Fibroblast of skin of right biceps (primary cell): Measurements from ENCODE around the gene NPAS3.

Experiments used
- DNase-seq: peaks from one replicate; pipeline ENCODE4 v3.0.0-alpha.2; 2013

Gene NPAS3

DNA sequence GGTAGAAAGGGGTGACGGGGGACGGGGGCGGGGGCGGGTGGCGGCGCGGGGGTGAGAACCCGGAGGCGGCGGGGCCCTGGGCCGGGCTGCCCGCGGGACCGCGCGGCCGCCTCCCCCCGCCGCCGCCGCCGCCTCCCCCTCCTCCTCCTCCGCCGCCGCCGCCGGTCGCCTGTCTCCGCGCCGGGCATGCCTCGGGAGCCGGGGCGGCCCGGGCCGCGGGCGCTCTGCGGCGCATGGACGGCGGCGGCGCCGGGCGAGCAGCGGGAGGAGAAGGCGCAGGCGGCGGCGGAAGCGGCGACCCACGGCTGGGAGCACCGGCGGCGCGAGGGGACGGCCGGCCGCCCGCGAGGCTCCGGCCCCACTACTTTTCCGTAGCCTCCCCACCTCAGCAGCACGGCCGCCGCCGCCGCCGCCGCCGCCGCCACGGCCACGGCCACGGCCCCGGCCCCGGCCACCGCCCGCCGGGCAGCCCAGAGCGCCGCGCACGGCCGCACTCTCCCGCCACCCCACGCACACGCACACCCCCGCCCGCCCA lies at the start of gene NPAS3:
Gene NPAS3 (plus strand): TSS at position 161 of the 535 bp plus-strand sequence.
- DNase-seq = peak; percentile 26

DNA sequence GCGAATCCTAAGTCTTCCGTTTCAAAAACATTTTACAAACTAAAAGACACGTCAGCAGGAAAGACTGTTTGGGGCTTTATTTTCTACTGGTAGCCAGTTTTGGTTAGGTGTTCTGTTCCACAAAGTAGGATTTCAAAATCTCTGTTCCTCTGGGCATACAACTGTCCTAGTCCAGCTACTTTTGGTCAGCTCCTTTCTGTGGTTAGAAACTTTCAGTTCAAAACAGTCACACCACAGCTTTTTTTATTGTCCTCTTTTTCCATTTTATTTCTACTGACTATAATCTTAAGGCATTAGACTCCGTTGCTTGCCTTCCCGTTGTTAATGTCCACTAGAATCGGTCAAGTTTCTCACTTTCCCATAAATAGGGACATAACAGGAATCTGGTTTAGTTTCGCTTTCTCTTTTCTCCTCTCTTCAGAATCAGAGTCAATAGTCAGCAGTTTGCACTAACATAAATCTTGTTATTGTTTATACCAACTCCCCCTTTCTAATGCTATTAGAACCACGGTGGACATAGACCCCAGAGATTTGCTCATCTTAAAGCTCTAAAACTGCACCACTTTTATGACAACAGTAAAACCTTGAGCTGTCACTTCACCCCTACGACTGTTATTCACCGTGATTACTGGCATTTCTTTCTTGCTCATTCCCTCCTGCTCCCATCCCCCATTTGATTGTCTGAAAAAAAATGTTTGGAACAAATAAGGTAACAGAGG lies 41.5 kb upstream of the NPAS3 start:
- DNase-seq = no peak

DNA sequence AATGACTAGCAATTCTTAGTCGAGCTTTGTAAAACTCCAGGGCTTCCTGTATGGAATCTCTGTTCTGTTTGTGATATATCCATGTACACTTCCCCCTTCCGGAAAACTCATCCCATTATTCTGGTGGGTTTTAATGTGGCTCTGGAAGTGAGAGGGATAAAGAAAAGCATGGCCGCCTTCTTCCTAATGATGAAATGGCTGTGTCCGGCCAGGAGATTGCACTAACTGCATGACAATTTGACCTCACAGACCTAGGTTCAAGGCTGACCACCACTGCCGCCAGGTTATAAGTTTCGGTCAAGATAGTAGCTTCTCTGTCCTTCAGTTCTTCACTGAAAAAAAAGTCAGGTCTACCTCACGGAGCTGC lies 41.0 kb upstream of the NPAS3 start:
- no peak for DNase-seq

DNA sequence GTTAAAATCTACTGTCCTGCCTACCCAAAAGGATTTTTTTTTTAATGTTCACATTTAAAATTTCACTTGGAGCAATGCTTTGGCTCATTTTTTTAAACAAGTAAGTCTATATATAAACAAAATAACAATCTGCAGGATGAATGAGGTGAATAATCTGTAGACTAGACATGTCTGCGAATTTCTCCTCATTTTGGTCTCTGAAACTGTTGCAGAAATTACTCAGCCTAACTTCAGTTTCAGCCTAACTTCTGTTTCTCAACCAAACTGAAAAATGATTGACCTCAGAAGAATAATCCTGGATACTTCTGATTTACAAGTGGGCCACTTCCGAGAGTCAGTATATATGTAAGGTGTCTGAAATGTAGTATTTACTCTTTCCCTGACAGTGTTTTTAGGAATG lies 39.8 kb upstream of the NPAS3 start:
- DNase-seq = no peak

DNA sequence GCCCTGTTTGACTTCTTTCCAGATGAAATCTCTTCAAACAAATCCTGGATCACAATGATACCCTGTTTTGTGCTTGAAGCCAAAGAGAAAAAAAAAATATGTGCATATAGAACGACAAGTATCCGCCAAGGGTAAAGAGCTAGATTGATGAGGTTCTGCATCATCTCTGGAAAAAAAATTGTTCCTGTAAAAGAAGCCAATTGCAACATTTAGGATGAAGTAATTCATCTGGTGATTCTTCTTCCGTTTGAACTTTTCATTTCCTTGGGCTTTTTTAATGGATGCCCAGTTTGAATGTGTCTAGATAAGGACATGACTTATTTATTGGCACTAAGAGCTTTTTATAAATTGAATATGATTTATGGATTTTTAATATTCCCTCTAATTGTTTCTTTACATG lies 38.1 kb upstream of the NPAS3 start:
- no peak for DNase-seq

DNA sequence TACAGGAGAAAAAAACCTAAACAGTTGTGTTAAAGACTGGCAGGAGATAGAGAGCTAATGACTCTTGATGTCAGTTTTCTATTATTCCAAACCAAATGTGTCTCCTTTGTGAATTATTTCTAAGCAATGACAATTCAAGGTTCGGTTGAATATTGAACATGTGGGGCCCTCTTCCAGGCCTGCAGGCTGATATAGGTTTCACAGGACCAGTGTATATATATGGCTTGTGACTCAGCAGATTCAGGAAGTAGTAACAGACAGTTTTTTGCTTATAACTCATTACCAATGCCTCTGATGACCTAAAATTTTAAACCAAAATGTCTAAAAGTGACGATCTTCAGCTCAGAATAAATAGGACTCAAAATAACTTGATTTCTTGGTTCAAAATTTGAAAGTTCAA lies 33.7 kb upstream of the NPAS3 start:
- DNase-seq = no peak

DNA sequence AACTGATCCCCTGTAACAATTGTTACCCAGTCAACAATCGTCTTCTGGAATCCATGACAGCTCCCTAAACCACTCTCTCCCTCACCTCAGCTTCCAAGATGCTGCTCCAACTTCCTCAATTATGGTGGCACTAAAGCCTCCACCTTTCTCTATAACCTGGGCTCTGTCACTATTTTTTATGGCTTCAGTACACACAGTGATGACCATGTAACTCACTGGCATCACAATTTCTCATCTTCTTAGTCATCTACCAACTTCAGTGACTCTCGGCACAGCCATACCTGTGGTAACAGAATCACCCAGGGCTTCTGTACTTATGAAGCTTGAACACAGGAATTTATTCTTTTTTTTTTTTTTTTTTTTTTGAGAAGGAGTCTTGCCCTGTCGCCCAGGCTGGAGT lies 32.0 kb upstream of the NPAS3 start:
- DNase-seq = no peak

DNA sequence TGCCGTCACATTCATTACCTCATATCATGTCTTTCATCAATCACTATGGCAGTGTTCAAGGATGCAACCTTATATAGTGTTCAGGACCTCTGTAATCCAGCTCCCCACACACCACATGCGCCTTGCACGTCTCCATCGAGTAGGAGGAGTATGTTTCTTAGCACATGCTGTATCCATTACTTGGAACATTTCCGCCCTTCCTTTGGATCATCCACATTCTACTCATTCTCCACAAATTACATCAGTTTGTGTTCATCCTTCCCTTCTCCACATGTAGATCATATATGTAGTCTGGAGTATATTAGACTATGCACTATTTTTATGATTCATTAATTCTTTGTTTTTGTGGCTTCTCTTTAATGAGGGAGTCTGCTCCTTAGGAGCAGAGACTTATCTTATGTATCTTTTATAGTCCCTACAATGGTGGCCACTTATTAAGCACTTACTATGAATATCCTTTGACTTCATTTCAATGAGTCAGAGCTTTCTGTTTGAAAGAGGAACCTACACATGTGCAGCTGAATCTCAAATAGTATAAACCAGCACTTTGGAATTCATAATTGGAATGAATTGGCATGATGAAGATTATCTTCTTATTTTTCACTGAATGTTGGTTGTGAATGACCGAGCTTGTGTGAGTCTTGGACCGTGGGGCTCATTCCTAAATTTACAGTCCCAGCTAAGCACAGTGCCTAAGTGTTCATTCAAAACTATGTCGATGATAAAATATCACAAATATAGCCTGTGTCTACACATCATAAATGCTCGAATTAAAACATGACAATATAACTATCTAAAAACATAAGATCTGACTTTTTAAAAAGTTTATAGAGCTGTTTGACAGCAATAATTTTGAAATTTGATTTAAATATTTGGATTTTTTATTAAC lies 30.2 kb upstream of the NPAS3 start:
- peak; percentile 88 for DNase-seq

DNA sequence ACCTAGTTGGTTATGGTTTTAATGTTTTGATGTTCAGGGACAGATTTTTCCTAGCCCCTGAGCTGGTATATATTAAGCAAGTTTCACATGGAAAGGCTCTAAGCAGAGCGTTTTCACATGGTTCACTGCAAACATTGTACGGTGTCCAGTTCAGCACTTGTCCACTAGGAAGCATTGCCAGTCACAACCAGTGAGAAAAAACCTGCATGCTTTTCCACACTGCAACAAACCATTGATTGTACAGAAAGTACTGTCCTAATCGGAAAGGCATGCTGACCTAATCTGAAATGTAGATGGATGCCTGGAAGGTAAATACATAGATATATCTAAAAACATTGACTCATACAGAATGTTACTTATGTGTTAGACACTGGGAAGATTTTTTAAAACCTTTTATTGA lies 25.0 kb upstream of the NPAS3 start:
- peak; percentile 30 for DNase-seq

DNA sequence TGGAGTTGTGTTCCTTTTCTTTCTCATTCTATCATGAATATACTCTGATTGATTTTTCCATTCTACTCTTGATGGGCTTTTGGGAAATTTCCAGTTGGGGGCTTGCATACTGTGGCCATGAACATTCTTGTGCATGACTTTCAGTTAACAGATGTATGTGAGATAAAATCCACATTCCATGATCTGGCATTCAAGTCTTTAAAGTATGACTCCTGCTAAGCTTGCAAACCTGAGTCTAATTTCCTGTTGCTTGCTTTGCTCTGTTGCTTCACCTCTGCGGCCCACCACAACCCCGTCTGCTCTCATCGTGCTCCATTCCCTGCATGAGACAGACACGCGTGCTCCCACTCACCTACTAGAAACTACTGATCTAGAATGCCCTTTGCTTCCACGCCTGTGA lies 24.3 kb upstream of the NPAS3 start:
- DNase-seq = peak; percentile 53

DNA sequence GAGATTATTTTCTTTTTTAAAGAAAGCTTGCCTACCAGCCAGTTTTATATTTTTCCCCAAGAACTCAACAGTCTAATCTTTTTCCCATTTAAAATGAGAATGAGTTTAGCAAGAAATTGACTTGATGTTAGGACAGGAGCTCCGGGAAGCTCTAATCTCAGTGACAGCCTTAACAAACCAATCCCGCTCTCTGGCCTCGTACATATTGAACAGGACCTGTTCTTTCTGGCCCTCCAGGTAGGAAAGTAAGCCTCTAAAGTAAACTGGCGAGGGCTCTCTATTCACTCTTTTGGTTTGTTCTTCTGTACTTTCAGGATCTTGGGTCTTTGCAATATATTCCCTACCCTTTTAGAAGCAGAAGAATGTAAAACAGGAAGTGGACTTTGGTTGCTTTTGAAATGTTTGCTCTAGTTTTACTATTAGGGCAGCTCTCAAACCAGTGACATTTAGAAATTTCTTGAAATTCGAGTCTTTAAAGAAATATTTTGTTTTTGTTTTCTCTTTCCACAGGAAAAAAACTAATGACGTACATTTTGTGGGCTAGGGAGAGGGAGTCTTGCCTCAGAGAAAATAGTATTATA lies 17.9 kb upstream of the NPAS3 start:
- no peak for DNase-seq

DNA sequence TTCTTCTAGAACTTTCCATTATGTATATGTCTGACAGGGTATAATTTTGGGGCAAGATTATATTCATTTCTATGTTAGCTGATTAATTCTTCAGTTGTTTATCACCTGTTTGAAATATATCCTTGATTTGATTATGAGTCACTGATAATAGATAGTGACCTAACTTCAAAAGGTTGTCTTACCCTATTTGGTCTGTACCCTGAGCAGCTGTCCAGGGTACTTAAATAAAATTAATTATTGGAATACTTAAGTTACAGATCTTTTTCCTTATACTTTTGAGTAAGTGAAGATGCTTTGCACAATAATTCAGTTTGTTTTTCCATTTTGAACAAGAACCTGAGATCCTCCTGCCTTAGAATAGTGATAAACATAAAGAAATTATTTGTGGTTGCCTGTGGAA lies 13.2 kb upstream of the NPAS3 start:
- DNase-seq = no peak

DNA sequence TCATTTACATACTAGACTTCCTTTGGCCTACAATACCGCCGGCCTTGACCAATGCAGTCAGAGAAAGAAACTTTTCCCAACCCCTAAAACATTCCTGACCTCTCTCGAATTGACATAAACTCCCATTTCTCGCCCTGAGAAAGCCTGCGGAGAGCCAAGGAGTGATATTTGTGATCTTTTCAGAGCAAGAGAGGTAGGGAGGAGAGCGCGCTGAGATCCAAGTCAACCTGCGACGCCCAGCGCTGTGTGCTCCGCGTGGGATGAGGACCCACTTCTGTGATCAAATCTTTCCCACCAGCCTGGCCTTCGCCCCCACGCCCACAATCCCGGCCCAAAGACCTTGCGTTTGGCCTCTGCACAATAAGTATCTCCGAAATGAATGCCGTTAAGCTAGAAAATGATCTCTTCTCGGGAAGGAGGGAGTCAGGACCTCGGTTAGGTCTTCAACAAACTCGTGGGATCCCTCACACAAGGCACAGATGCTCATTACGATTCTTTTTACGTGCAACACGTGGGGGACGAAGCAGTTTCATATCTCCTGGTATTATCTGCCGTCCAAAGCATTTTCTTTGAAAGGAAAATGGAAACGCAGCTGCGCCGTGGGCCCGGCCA lies 6.3 kb upstream of the NPAS3 start:
- no peak for DNase-seq

DNA sequence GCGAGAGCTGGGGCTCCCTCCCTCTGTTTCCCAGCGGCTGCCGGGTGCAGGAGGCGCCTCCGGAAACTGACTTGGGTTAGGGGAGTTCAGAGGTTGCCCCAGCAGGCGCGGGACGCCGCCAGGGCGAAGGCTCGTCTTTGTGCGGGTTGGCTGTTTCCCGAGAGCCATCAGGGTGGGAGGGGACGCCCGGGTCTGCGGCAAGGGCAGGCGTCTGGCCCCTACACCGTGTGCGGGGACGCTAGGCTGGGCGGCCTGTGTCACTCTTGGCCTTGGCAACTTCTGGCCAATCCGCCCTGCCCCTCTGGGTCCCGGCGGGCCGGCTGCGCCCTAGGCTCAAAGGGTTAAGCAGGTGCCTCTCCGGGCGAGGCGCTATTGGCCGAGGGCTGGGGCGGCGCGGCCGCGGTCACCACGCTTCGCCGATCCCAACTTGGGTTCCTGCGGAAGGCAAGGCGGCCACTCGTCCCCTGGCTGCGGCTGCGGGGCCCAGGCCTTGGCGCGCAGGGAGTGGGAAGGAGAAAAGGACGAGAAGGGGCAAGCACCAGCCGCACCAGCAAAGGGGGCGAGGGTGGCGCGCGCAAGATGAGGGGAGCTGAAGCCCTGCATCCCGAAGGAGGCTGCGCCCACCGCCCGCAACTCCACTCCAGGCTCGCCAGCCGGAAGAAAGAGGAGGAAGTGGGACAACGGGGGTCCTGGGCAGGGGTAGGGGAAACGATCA lies 5.6 kb upstream of the NPAS3 start:
- DNase-seq = no peak

DNA sequence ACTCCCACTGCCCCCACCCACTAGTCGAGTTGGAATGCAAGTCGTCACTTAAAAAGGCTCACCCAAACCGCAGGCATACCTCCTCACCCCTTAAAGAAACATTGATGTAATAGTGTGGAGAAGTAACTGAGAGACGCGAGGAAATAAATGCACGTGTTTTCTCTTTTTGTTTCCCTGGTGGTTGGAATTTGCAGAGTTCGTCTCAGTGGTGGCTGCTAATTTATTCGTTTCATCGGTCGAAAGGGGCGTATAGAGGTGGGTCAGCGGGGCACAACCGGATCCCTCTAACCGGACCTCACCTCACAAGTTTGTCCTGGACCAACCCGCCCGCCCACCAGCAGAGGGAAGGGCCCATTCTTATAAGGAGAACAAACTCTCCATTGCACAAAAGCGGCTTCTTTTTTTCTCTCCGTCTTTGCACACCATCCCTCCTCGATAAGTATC lies 5.0 kb upstream of the NPAS3 start:
- DNase-seq = peak; percentile 50

DNA sequence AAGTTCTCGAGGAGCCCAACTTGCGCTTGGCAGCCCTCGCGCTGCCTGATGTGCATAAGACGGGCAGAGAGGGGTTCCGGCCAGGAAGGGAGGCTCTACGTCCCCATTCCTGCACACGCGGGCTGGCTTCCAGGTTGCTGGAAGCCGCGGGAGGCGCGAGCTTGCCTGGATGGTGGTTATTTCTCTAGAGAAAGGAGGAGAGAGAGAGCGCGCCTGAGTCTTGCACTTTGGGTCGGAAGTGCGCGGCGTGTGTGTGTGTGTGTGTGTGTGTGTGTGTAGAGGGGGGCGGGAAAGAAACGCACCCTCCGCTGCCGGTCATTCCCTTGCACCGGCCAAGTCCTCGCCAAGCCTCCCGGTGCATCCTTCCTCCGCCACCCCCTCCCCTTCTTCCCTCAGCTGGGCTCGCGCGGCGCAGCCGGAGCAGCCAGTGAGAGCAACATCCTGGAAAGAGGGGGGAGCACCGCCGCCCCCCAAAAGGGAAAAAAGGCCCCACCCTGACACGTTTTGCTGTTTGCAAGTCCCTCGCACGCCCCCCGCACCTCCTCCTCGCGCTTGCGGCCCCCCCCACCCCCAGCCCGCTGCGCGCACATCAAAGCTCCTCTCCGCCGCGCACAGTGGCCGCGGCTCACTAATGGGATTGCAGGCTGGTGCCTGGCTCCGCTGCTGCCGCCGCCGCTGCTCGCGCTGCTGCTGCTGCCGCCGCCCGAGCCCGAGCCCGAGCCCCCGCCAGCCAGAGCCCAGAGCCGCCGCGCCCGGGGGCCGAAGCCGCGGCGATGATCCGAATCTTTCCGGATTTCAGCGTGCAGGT lies 4.4 kb upstream of the NPAS3 start:
- DNase-seq = peak; percentile 26

DNA sequence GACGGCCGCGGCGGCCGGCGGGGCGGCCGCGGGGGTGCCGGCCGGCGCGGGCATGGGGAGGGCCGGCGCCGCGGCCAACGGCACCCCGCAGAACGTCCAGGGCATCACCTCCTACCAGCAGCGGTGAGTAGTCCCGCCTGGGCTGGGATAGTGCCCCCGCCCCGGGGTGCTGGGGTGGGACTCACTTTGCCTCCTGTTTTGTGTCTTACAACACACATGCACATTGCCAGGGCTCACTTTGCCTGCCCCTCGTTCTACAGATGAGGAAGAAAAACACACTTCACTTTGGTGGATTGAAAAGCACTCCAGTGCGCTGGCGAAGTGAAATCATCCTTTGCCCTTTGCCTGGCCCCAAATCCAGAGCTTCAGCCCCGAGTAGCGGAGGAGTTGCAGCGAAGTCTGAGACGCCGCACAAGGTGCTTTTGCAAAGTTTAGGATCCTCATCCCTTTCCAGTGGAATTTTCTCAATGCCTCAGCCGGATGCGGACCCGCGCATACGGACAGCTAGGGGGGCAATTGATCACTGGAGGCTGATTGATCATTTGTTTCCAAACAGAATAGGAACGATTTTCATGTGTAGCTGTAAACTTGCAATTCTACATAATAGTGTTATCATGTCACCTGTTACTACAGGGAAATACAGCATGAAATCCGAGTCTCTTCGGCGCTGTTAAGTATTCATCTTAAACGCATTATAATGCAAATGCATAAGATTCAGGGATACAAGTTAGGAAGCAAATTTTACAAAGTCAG lies 3.6 kb upstream of the NPAS3 start:
- DNase-seq = peak; percentile 3

DNA sequence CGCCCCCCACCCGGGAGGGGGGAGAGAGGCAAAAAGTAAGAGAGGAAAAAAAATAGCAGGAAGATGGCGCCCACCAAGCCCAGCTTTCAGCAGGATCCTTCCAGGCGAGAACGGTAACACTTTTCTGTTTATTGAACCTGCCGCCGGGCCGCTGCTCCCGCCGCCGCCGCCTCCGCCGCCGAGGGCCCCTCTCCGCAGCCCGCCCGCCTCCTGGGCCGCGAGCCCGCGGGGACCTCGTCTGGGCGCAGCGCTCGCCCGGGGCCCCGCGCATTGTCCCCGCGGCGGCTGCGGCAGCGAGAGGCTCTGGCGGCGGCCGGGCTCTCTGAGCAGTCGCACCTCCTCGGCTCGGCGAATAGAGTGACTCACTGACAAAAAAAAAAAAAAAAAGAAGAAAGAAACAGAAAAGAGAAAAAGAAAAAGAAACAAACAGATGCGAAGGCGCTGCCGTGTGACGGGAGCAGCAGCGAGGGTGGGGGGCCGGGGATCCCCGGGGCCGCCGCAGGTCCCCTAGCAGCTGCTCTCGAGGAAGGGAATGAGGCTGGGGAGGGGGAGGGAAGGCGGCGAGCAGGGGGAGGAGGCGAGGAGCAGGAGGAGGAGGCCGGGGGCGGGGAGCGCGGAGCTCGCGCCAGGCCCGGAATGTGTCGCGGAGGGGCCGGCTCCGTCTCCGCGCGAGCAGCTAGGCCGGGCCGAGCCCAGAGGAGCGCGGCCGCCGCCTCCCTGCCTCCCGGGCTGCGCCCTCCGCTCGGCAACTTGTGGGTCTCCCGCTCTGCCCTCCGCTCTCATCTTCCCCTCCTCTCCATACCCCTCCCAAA lies 781 bp downstream of the NPAS3 start:
- peak; percentile 80 for DNase-seq

DNA sequence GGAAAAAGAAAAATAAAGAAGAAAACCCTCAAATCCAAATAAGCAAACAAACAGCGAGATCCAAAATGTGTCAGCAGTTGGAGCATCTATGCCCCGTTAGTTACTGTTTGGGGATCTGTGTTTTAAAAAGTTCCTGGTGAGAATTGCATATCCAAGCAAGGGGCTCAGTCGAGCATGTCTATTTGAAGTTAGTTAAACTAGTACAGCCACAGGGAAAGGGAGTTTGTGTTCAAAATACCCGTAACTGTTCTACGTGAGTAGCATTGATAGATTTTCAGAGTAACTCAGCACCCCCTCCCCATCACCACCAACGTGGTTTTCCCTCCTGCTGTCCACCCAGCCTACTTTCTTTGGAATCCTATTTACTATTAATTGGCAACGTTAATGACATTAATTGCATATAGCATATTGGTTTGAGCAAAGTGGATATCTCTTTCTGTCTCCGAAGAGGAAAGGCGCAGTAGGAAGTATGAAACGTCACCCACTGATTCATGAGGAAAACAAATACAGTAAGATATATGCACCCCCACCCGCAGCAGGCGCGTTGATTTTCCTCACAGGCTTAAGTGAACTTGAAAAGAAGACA lies 1.5 kb downstream of the NPAS3 start:
- peak; percentile 26 for DNase-seq
